HEK293T (cell line): ENCODE results near the gene IL22RA1.

Source experiments
- CTCF ChIA-PET: fragments of 350-600 bp; formaldehyde crosslinking; extraction: SDS; loops from one replicate; lab custom pipeline; 2021; ENCODE audit warnings: antibody characterized with exemption, inconsistent platforms; lab: Yijun Ruan, JAX
- POLR2A ChIA-PET: fragments of 350-600 bp; formaldehyde crosslinking; extraction: SDS; loops from one replicate; lab custom pipeline; 2020; ENCODE audit warnings: antibody characterized with exemption, inconsistent platforms; lab: Yijun Ruan, JAX
- DNase-seq: peaks from one replicate; pipeline ENCODE4 v3.0.0; 2012; ENCODE audit warnings: mixed read lengths; ENCODE audit errors: extremely low spot score
- ARNT ChIP-seq: fragments of 450-650 bp; IDR thresholded peaks from 2 replicates; pipeline ENCODE4 v1.6.1; 2017; ENCODE audit warnings: mild to moderate bottlenecking
- BHLHE40 ChIP-seq: fragments of 450-650 bp; IDR thresholded peaks from 2 replicates; pipeline ENCODE4 v1.6.1; 2016; ENCODE audit warnings: mild to moderate bottlenecking, moderate library complexity, borderline replicate concordance
- CTBP1 ChIP-seq: fragments of 450-650 bp; IDR thresholded peaks from 2 replicates; pipeline ENCODE4 v1.6.1; 2016; ENCODE audit warnings: borderline replicate concordance
- ELF4 ChIP-seq: fragments of 450-650 bp; IDR thresholded peaks from 2 replicates; pipeline ENCODE4 v1.6.1; 2017; ENCODE audit warnings: antibody characterized with exemption
- FOXA1 ChIP-seq: fragments of 450-650 bp; IDR thresholded peaks from 2 replicates; pipeline ENCODE4 v1.6.1; 2016; ENCODE audit warnings: mild to moderate bottlenecking
- FOXK2 ChIP-seq: fragments of 450-650 bp; IDR thresholded peaks from 2 replicates; pipeline ENCODE4 v1.6.1; 2016; ENCODE audit warnings: mild to moderate bottlenecking
- FOXM1 ChIP-seq: fragments of 450-650 bp; IDR thresholded peaks from 2 replicates; pipeline ENCODE4 v1.6.1; 2017; ENCODE audit warnings: mild to moderate bottlenecking, borderline replicate concordance
- HDGF ChIP-seq: fragments of 450-650 bp; IDR thresholded peaks from 2 replicates; pipeline ENCODE4 v1.6.1; 2017; ENCODE audit warnings: antibody characterized with exemption, borderline replicate concordance
- L3MBTL2 ChIP-seq: fragments of 450-650 bp; conservative IDR thresholded peaks from 2 replicates; pipeline ENCODE4 v1.6.1; 2016; ENCODE audit warnings: mild to moderate bottlenecking
- LEF1 ChIP-seq: fragments of 450-650 bp; IDR thresholded peaks from 2 replicates; pipeline ENCODE4 v1.6.1; 2017; ENCODE audit warnings: mild to moderate bottlenecking, borderline replicate concordance
- NFRKB ChIP-seq: fragments of 450-650 bp; IDR thresholded peaks from 2 replicates; pipeline ENCODE4 v1.6.1; 2016; ENCODE audit warnings: mild to moderate bottlenecking, moderate library complexity
- SP1 ChIP-seq: fragments of 450-650 bp; IDR thresholded peaks from 2 replicates; pipeline ENCODE4 v1.6.1; 2017
- SUZ12 ChIP-seq: fragments of 450-650 bp; IDR thresholded peaks from 2 replicates; pipeline ENCODE4 v1.6.1; 2016; ENCODE audit warnings: mild to moderate bottlenecking
- TARDBP ChIP-seq: fragments of 450-650 bp; IDR thresholded peaks from 2 replicates; pipeline ENCODE4 v1.6.1; 2016
- ZNF384 ChIP-seq: fragments of 450-650 bp; IDR thresholded peaks from 2 replicates; pipeline ENCODE4 v1.6.1; 2016
- TF ChIP-seq, protein P1 (sequence below): fragments of 450-650 bp; IDR thresholded peaks from 2 replicates; pipeline ENCODE4 v1.6.1; 2016

Gene IL22RA1

GRCh38 chr1:24164004-24164403 lies 21.1 kb upstream of the IL22RA1 start:
- CTCF ChIA-PET, result interaction anchor here (1.4 kb wide), 1 partner anchor 14 kb away, joined by 4 read pairs; no protein-coding TSS in a partner anchor
- DNase-seq, result no peak
- POLR2A ChIA-PET, result no interaction called here
- TF ChIP-seq SUZ12 (no peak), TARDBP (no peak), HDGF (no peak), SP1 (no peak)

DNA sequence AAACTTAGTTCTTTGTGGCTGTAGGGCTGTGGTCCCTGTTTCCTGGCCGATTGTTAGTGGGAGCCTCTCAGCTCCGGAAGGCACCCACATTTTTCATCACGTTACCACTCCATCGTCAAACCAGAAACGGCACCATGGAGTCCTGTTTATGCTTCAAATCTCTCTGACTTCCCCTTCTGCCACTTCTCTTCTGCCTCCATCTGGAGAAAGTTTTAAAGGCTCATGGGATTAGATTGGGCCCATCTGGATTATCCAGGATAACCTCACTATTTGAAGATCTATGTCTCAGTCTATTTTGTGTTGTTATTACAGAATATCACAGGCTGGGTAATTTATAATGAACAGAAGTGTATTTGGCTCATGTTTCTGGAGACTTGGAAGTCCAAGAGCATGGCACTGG lies 19.3 kb upstream of the IL22RA1 start:
- ChIA-PET POLR2A (no interaction called here), CTCF (no interaction called here)
- DNase-seq, result no peak
- TF ChIP-seq BHLHE40 (no peak), ZNF384 (no peak)
- TF ChIP-seq, protein P1, sequence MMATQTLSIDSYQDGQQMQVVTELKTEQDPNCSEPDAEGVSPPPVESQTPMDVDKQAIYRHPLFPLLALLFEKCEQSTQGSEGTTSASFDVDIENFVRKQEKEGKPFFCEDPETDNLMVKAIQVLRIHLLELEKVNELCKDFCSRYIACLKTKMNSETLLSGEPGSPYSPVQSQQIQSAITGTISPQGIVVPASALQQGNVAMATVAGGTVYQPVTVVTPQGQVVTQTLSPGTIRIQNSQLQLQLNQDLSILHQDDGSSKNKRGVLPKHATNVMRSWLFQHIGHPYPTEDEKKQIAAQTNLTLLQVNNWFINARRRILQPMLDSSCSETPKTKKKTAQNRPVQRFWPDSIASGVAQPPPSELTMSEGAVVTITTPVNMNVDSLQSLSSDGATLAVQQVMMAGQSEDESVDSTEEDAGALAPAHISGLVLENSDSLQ, result no peak

DNA sequence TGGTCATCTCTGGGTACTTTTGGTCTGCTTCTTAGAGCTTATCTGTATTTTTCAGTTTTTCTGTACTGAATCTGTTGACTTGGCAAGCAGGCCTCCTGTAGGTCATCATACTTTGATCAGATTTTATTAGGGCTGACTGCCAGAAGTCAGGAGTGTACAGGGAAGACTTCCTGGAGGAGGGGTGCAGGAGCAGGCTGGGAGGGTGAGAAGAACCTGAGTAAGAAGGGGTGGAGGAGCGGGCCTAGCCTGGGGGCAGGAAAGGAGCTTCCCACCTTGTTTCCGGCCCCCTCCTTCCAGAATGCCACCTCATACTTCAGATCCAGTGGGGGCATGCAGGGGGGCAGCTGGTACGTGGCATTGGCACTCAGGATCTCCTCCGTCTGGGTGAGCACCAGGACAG lies 18.3 kb upstream of the IL22RA1 start:
- DNase-seq, result no peak
- TF ChIP-seq LEF1 (no peak), FOXA1 (no peak), SUZ12 (no peak), HDGF (no peak), ARNT (no peak), ZNF384 (no peak), CTBP1 (no peak), TARDBP (no peak), NFRKB (no peak), BHLHE40 (no peak), FOXK2 (no peak), ELF4 (no peak), FOXM1 (no peak), SP1 (no peak), L3MBTL2 (no peak)
- TF ChIP-seq, protein P1, result no peak
- ChIA-PET POLR2A (no interaction called here), CTCF (no interaction called here)

DNA sequence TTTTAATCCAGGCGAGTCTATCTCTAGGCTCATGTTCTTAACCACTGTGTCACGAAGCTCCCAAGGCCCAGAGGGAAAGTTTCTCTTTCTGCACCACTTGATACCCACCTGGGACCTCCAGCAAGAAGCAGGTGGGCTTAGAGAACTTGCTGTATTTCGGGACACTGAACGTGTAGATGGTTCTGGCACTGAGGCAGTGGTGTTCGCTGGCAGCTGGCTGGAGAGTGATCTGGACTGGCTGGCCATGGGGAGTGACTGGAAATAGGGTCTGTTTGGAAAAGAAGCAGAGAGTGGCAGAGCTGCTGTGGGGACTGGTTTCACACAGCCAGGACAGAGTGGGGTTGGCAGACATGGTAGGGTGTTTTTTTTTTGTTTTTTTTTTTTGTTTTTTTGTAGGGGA lies 16.4 kb upstream of the IL22RA1 start:
- ChIA-PET CTCF (interaction anchor here (1.0 kb wide), 1 partner anchor 9 kb away, joined by 5 read pairs; no protein-coding TSS in a partner anchor), POLR2A (no interaction called here)
- no peak for DNase-seq
- TF ChIP-seq ZNF384 (no peak), SUZ12 (no peak), FOXM1 (no peak), FOXK2 (no peak), NFRKB (no peak), ELF4 (no peak), CTBP1 (no peak), LEF1 (no peak), HDGF (no peak), L3MBTL2 (no peak), ARNT (no peak), FOXA1 (no peak), SP1 (no peak), TARDBP (no peak), BHLHE40 (no peak)
- TF ChIP-seq, protein P1, result no peak

DNA sequence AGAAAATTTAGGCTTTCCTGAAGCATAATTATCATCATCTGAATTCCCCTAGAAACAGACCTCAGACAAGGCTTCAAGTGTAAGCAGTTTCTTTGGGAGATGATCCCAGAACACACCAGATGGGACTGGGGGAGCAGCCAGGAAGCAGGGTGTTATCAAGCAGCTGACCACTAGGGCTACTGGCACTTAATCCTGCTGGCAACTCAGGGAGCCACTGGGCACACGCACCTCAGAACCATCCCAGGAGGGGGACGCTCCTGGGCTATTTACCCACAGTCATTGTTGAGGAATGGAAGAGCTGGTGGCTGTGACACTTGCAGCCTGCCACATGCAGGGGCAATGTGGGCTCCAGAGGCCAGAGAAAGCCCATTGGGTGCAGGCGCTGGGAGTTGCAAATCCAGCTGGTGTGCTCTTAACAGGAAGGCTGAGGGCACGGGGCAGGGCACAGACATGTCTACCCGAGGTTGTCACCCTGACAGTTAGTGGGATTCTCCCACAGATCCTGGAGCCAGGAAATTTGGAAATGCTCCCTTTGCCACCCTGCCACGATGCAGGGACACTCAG lies 15.1 kb upstream of the IL22RA1 start:
- DNase-seq, result no peak
- POLR2A ChIA-PET, result no interaction called here
- TF ChIP-seq, protein P1, result no peak
- TF ChIP-seq ARNT (no peak), NFRKB (no peak), ELF4 (no peak), L3MBTL2 (no peak)
- CTCF ChIA-PET, result no interaction called here

DNA sequence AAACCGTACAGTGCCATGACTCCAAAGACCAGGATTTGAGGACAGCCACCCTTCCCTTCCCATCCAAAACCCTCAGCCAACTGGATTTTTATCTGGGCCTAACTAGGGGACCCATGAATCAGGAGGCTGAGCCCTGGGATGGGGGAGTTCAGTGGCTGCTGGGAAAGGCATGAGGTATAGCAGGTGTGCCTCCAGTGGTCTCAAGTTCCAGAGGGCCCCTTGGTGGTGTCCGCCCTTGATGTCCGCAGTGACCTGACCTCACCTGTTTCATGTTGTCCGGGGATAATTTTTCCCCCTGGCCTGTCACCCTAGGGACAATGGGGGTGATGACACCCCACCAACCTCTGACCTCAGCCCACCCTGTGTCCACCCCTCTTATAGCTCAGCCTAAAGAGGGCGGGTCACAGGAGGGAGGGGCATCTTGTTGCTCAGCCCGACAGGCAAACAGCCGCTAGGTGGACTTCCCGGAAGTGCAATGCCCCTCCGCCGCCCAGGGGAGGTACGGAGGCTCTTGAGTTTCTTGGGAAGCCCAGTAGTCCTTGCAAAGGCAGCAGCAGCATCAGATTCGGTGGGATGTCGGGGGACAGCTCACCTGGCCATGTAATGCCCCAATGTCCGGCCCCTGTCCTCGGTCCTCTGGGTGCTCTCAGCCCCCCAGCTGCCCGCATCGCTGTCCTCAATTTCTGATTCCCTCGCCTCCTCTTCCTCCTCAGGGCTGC lies 13.8 kb upstream of the IL22RA1 start:
- CTCF ChIA-PET, result no interaction called here
- DNase-seq, result no peak
- POLR2A ChIA-PET, result no interaction called here
- TF ChIP-seq ARNT (no peak), HDGF (no peak), CTBP1 (no peak), ELF4 (no peak), NFRKB (no peak), FOXA1 (no peak), TARDBP (no peak), FOXK2 (no peak), ZNF384 (no peak), L3MBTL2 (no peak), SP1 (no peak), SUZ12 (no peak), BHLHE40 (no peak)
- TF ChIP-seq, protein P1, result no peak
